Measurements from ENCODE around the gene CLNK. TPM values are rescaled to one million over a fixed set of nuclear protein-coding genes. Genes with fewer than 3 reads are reported as not detected.

CLNK gene
- total RNA-seq, 1 experiment from 2014 or later, result not detected

GRCh38 chr4:10721616-10722015 is 37.0 kb upstream of the CLNK start:
- no peaks in the 10 kb centered on the region for H3K79me2 ChIP-seq (ENCODE audit: insufficient read depth, low read length)

More at GRCh38 chr4:10721616-10722015, 37.0 kb upstream of the CLNK start:
- no peaks in the 10 kb centered on the region for H3K27me3 Mint-ChIP-seq (ENCODE audit: low read depth)
- no peaks in the 10 kb centered on the region for H3K23me2 ChIP-seq (ENCODE audit: insufficient read length, low read depth, low read length, poor library complexity, severe bottlenecking)
- no peak overlapping the region for H3K4ac ChIP-seq (ENCODE audit: low read depth, low read length)
- no peak overlapping the region for H2BK120ac ChIP-seq (ENCODE audit: low read depth, low read length, poor library complexity, severe bottlenecking)
- no peaks in the 10 kb centered on the region for H4K20me1 ChIP-seq (ENCODE audit: control insufficient read depth, insufficient read depth, insufficient read length)
- H3T11ph ChIP-seq (ENCODE audit: low read length), result no peak overlapping the region
- no peak for DNase-seq
- H2BK20ac ChIP-seq (ENCODE audit: low read depth, low read length, poor library complexity, severe bottlenecking), result no peak overlapping the region
- no peak overlapping the region for H3K18ac ChIP-seq (ENCODE audit: insufficient read length, low read depth, low read length)
- H3K23ac ChIP-seq (ENCODE audit: insufficient read length, low read depth, low read length), result no peak overlapping the region
- no peak overlapping the region for H4K5ac ChIP-seq (ENCODE audit: insufficient read length, low read depth, low read length)
- H3K4me1 Mint-ChIP-seq, result peaks cover 10 to 12% of the 10 kb centered on the region in 2 experiments
- H3K4me2 ChIP-seq (ENCODE audit: insufficient read depth, insufficient read length, low read length), result no peak overlapping the region
- no peaks in the 10 kb centered on the region for H3K27me3 ChIP-seq (ENCODE audit: insufficient read depth, low read length)
- no peaks in the 10 kb centered on the region for H3K36me3 Mint-ChIP-seq (ENCODE audit: insufficient read depth in 1 of 3, low read depth in 3 of 3)
- H3K79me1 ChIP-seq (ENCODE audit: insufficient read depth, low read depth, low read length, poor library complexity, severe bottlenecking), result no peaks in the 10 kb centered on the region
- WGBS (ENCODE audit: extremely low coverage, insufficient read length, low lambda C conversion rate), result no CpG with 5 or more reads among the region's 4 CpGs
- H3K4me1 ChIP-seq (ENCODE audit: insufficient read depth, low read length), result no peaks in the 10 kb centered on the region
- H3K27ac ChIP-seq (ENCODE audit: insufficient read length, low read depth, low read length), result no peak overlapping the region
- no peak overlapping the region for H2AK5ac ChIP-seq (ENCODE audit: insufficient read length, low read length)
- H3K9ac ChIP-seq (ENCODE audit: extremely low read depth, insufficient read length, low read length), result no peak overlapping the region
- H2BK15ac ChIP-seq (ENCODE audit: low read depth, low read length), result no peak overlapping the region
- no peak overlapping the region for H3K56ac ChIP-seq (ENCODE audit: insufficient read length, low read depth, low read length)
- no peak overlapping the region for H2BK12ac ChIP-seq (ENCODE audit: insufficient read length, low read depth, low read length)
- no peak for TF ChIP-seq CTCF (conservative IDR thresholded peaks at IDR 0.05)
- no peak overlapping the region for H2AFZ ChIP-seq (ENCODE audit: low read length)
- no peaks in the 10 kb centered on the region for H3K9me3 ChIP-seq (ENCODE audit: control insufficient read depth, low read depth, low read length)
- H2BK5ac ChIP-seq (ENCODE audit: insufficient read length, low read length), result no peak overlapping the region
- no peak overlapping the region; a peak in 1 of 5 replicates for H3K4me3 Mint-ChIP-seq
- no peak overlapping the region for H4K8ac ChIP-seq (replicated peaks; ENCODE audit: insufficient read length, low read depth, low read length)
- no peak overlapping the region for H3K14ac ChIP-seq (ENCODE audit: insufficient read depth, low read length)
- H3K9me3 Mint-ChIP-seq, result peaks cover 0 to 3% of the 10 kb centered on the region in 2 experiments; a peak in 1 of 5 replicates
- H4K91ac ChIP-seq (ENCODE audit: insufficient read length, low read depth, low read length), result no peak overlapping the region
- no peak overlapping the region for H3K27ac Mint-ChIP-seq

All from H9 (cell line).